ENCODE measurements around the gene ZNF799. TPM values are rescaled to one million over a fixed set of nuclear protein-coding genes. Genes with fewer than 3 reads are reported as not detected.

Gene ZNF799
- total RNA-seq, result 3.4 and 4.6 TPM in 2 replicates

GRCh38 chr19:12400633-12401502 is at the start of gene ZNF799:
ZNF799 (minus strand) TSS chr19:12401271; CDS start chr19:12401070, 201 bp downstream.

GRCh38 chr19:12440541-12441316 is 39.7 kb upstream of the ZNF799 start, which contains the start of gene ZNF443:
ZNF443 (minus strand) TSS chr19:12441021; CDS start chr19:12440914, 107 bp downstream.

GRCh38 chr19:12365236-12366162 is 35.6 kb downstream of the ZNF799 start, which contains the start of gene ZNF442:
ZNF442 (minus strand) TSS chr19:12365683; CDS start chr19:12363631, 2,052 bp downstream.

Other genes starting within 250 kb of the ZNF799 start
- 4.9 and 7.7 TPM in 2 replicates for gene ZNF625, start 244.5 kb downstream of the ZNF799 start, total RNA-seq
- gene ZNF136, start 238.2 kb downstream of the ZNF799 start, total RNA-seq, result 2.9 and 3.6 TPM in 2 replicates
- gene ZNF44, start 106.4 kb downstream of the ZNF799 start, total RNA-seq, result 6.6 and 7.5 TPM in 2 replicates
- 1.7 and 2.4 TPM in 2 replicates for gene ZNF563, start 67.6 kb downstream of the ZNF799 start, total RNA-seq
- gene ZNF442, start 35.6 kb downstream of the ZNF799 start, total RNA-seq, result 1.9 and 2.1 TPM in 2 replicates
- gene ZNF443, start 39.8 kb upstream of the ZNF799 start, total RNA-seq, result 2.4 and 3.0 TPM in 2 replicates
- 0.64 and 0.96 TPM in 2 replicates for gene ZNF709, start 83.5 kb upstream of the ZNF799 start, total RNA-seq
- gene ZNF564, start 150.2 kb upstream of the ZNF799 start, total RNA-seq, result 4.3 and 5.1 TPM in 2 replicates
- gene ZNF490, start 209.5 kb upstream of the ZNF799 start, total RNA-seq, result 7.0 and 7.7 TPM in 2 replicates
- 7.2 and 13.6 TPM in 2 replicates for gene ZNF791, start 209.6 kb upstream of the ZNF799 start, total RNA-seq

All from tracheal epithelial cell (primary cell).